Measurements from ENCODE around the gene FAM107B.

DNA sequence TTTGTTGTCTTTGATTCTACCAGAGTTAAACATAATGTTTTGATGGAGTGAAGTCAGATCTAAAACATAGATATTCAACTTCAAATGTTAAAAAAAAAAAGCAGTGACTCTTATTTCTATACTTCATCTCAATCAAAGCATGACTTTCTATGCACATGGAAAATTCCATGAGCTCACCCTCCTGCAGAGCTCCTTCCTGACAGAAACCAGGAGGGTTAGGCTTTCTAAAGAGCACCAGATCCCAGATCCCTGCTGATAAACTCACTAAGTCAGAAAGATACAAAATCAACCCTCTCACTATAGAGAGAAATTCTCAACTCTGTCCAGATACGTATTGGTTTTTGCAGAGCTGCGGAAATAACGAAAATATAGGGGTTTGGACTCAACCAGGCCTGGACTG, 122.6 kb downstream of the FAM107B start:
- TF ChIP-seq, protein P1, sequence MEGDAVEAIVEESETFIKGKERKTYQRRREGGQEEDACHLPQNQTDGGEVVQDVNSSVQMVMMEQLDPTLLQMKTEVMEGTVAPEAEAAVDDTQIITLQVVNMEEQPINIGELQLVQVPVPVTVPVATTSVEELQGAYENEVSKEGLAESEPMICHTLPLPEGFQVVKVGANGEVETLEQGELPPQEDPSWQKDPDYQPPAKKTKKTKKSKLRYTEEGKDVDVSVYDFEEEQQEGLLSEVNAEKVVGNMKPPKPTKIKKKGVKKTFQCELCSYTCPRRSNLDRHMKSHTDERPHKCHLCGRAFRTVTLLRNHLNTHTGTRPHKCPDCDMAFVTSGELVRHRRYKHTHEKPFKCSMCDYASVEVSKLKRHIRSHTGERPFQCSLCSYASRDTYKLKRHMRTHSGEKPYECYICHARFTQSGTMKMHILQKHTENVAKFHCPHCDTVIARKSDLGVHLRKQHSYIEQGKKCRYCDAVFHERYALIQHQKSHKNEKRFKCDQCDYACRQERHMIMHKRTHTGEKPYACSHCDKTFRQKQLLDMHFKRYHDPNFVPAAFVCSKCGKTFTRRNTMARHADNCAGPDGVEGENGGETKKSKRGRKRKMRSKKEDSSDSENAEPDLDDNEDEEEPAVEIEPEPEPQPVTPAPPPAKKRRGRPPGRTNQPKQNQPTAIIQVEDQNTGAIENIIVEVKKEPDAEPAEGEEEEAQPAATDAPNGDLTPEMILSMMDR (IDR thresholded peaks at IDR 0.05): no peak
- TF ChIP-seq POLR2A (IDR thresholded peaks at IDR 0.05): no peak

All from heart left ventricle (tissue), 13 donors.